Muscle of leg (tissue), 11 donors: ENCODE results near the gene STARD7. TPM values are rescaled to one million over a fixed set of nuclear protein-coding genes. Genes with fewer than 3 reads are reported as not detected.

ENCODE experiments used
- DNase-seq: peaks from one replicate; pipeline ENCODE4 v3.0.0; 2013
- H3K27ac ChIP-seq: one replicate; pipeline ENCODE4 v1.5.1; 2013; ENCODE audit warnings: mild to moderate bottlenecking, low read length, control low read depth
- H3K27me3 ChIP-seq: one replicate; pipeline ENCODE4 v1.6.1; 2013; ENCODE audit warnings: low read length; ENCODE audit not compliant: control insufficient read depth, insufficient read depth
- H3K36me3 ChIP-seq: one replicate; pipeline ENCODE4 v1.6.1; 2013; ENCODE audit warnings: low read length; ENCODE audit not compliant: control insufficient read depth, insufficient read depth
- H3K4me1 ChIP-seq: one replicate; pipeline ENCODE4 v1.6.1; 2013; ENCODE audit warnings: low read length; ENCODE audit not compliant: control insufficient read depth, insufficient read depth
- H3K4me3 ChIP-seq: one replicate; pipeline ENCODE4 v1.5.1; 2013; ENCODE audit warnings: low read length, control low read depth
- H3K9me3 ChIP-seq: replicated peaks from 2 replicates; pipeline ENCODE4 v1.6.1; 2013; ENCODE audit warnings: low read depth, low read length; ENCODE audit not compliant: control insufficient read depth
- WGBS: methylation state at CpG from one replicate; pipeline ENCODE4 v1.1.5; 2013; ENCODE audit warnings: missing lambda C conversion rate; ENCODE audit not compliant: insufficient coverage; 5-methylcytosine and 5-hydroxymethylcytosine counted together
- polyA plus RNA-seq, 8 donors: library from polyadenylated mRNA; unstranded; fragments of 120-200 nt; gene quantifications; one replicate each; pipeline versions ENCODE4 v1.2.1 to v1.2.3, GENCODE V29; 2013; ENCODE audit warnings: inconsistent platforms in 1 of 8, low replicate concordance in 1 of 8; ENCODE audit not compliant: insufficient read length in 8 of 8, insufficient read depth in 1 of 8
- total RNA-seq: library from RNA; stranded (reverse); fragments of 120-200 nt; gene quantifications from one replicate; pipeline ENCODE4 v1.2.4, GENCODE V29; 2013

STARD7 gene
- total and polyA plus RNA-seq, 9 donors = 93.2 to 130 (median 105) TPM

GRCh38 chr2:96184989-96185388, 23.6 kb downstream of the STARD7 start:
- DNase-seq = peak; percentile 32
- Histone ChIP-seq H3K4me3 (no peak overlapping the region), H3K36me3 (peaks cover 40% of the 10 kb centered on the region), H3K9me3 (no peaks in the 10 kb centered on the region), H3K27me3 (no peaks in the 10 kb centered on the region), H3K4me1 (peaks cover 13% of the 10 kb centered on the region), H3K27ac (no peak overlapping the region)
- 75% methylated on average over 5 of the region's 8 CpGs for WGBS

GRCh38 chr2:96184188-96184587, 24.4 kb downstream of the STARD7 start:
- H3K27me3 ChIP-seq = no peaks in the 10 kb centered on the region
- peaks cover 13% of the 10 kb centered on the region for H3K4me1 ChIP-seq
- H3K9me3 ChIP-seq = no peaks in the 10 kb centered on the region
- no peak overlapping the region for H3K4me3 ChIP-seq
- H3K36me3 ChIP-seq = peaks cover 38% of the 10 kb centered on the region
- no peak for DNase-seq
- 93% methylated on average over 4 of the region's 8 CpGs for WGBS
- no peak overlapping the region for H3K27ac ChIP-seq

GRCh38 chr2:96181529-96181928, 27.1 kb downstream of the STARD7 start:
- Histone ChIP-seq H3K9me3 (no peaks in the 10 kb centered on the region), H3K4me3 (no peak overlapping the region), H3K4me1 (peaks cover 9% of the 10 kb centered on the region), H3K27me3 (no peaks in the 10 kb centered on the region), H3K36me3 (peaks cover 21% of the 10 kb centered on the region), H3K27ac (no peak overlapping the region)
- WGBS = no CpG with 5 or more reads among the region's 5 CpGs
- DNase-seq = no peak

GRCh38 chr2:96180521-96180920, 28.1 kb downstream of the STARD7 start:
- Histone ChIP-seq H3K4me1 (peaks cover 3% of the 10 kb centered on the region), H3K4me3 (no peak overlapping the region), H3K9me3 (no peaks in the 10 kb centered on the region), H3K36me3 (peaks cover 13% of the 10 kb centered on the region), H3K27me3 (no peaks in the 10 kb centered on the region), H3K27ac (no peak overlapping the region)
- DNase-seq = no peak

- H3K9me3 ChIP-seq = no peaks in the 10 kb centered on the region
- H3K36me3 ChIP-seq = peaks cover 11% of the 10 kb centered on the region
- H3K27ac ChIP-seq = no peak overlapping the region
- WGBS = 100% methylated on average over 1 of the region's 1 CpG
- no peak overlapping the region for H3K4me3 ChIP-seq
- no peak for DNase-seq
- no peaks in the 10 kb centered on the region for H3K27me3 ChIP-seq
- peaks cover 2% of the 10 kb centered on the region for H3K4me1 ChIP-seq
Measured at GRCh38 chr2:96180002-96180401, 28.6 kb downstream of the STARD7 start.

- Histone ChIP-seq H3K36me3 (no peaks in the 10 kb centered on the region), H3K9me3 (no peaks in the 10 kb centered on the region), H3K27ac (no peak overlapping the region), H3K4me3 (no peak overlapping the region), H3K4me1 (no peaks in the 10 kb centered on the region), H3K27me3 (no peaks in the 10 kb centered on the region)
- 100% methylated on average over 1 of the region's 4 CpGs for WGBS
- DNase-seq = no peak
Measured at GRCh38 chr2:96176661-96177060, 32.0 kb downstream of the STARD7 start.

- H3K27me3 ChIP-seq = no peaks in the 10 kb centered on the region
- H3K4me3 ChIP-seq = no peak overlapping the region
- no peaks in the 10 kb centered on the region for H3K4me1 ChIP-seq
- no peaks in the 10 kb centered on the region for H3K9me3 ChIP-seq
- WGBS = 89% methylated on average over 5 of the region's 6 CpGs
- DNase-seq = no peak
- no peak overlapping the region for H3K27ac ChIP-seq
- H3K36me3 ChIP-seq = no peaks in the 10 kb centered on the region
Measured at GRCh38 chr2:96175951-96176350, 32.7 kb downstream of the STARD7 start.

GRCh38 chr2:96174251-96175144, 34.1 kb downstream of the STARD7 start:
- no peak overlapping the region for H3K4me3 ChIP-seq
- peak; percentile 57 for DNase-seq
- no peaks in the 10 kb centered on the region for H3K27me3 ChIP-seq
- 50% methylated on average over 4 of the region's 8 CpGs for WGBS
- no peak overlapping the region for H3K27ac ChIP-seq
- H3K9me3 ChIP-seq = no peaks in the 10 kb centered on the region
- H3K36me3 ChIP-seq = no peaks in the 10 kb centered on the region
- no peaks in the 10 kb centered on the region for H3K4me1 ChIP-seq

GRCh38 chr2:96171831-96172230, 36.8 kb downstream of the STARD7 start:
- no peak for DNase-seq
- H3K27ac ChIP-seq = no peak overlapping the region
- 94% methylated on average over 7 of the region's 15 CpGs for WGBS

GRCh38 chr2:96170626-96171025, 38.0 kb downstream of the STARD7 start:
- Histone ChIP-seq H3K27ac (no peak overlapping the region), H3K4me1 (no peaks in the 10 kb centered on the region), H3K36me3 (no peaks in the 10 kb centered on the region), H3K9me3 (no peaks in the 10 kb centered on the region), H3K4me3 (no peak overlapping the region), H3K27me3 (no peaks in the 10 kb centered on the region)
- no CpG with 5 or more reads among the region's 3 CpGs for WGBS
- DNase-seq = no peak

More at GRCh38 chr2:96171831-96172230, 36.8 kb downstream of the STARD7 start:
- H3K4me3 ChIP-seq = no peak overlapping the region
- no peaks in the 10 kb centered on the region for H3K9me3 ChIP-seq
- H3K4me1 ChIP-seq = no peaks in the 10 kb centered on the region
- H3K36me3 ChIP-seq = no peaks in the 10 kb centered on the region
- no peaks in the 10 kb centered on the region for H3K27me3 ChIP-seq
